Suprapubic skin (tissue), 3 donors: ENCODE measurements around the gene PHF1.

Experiments
- POLR2A ChIP-seq, 2 donors: fragments of 450-650 bp; IDR thresholded peaks; one replicate each; pipeline ENCODE4 v1.6.1; 2017; ENCODE audit warnings: antibody characterized with exemption in 2 of 2, mild to moderate bottlenecking in 2 of 2, moderate library complexity in 2 of 2
- TF ChIP-seq, protein P1 (sequence below), 2 donors: fragments of 200-600 bp in 1 of 2; fragments of 450-650 bp in 1 of 2; sonication (generic) in 1 of 2; IDR thresholded peaks; one replicate each; pipeline ENCODE4 v1.5.1; 2016 to 2019; ENCODE audit warnings: antibody characterized with exemption in 2 of 2, mild to moderate bottlenecking in 1 of 2, moderate library complexity in 1 of 2

DNA sequence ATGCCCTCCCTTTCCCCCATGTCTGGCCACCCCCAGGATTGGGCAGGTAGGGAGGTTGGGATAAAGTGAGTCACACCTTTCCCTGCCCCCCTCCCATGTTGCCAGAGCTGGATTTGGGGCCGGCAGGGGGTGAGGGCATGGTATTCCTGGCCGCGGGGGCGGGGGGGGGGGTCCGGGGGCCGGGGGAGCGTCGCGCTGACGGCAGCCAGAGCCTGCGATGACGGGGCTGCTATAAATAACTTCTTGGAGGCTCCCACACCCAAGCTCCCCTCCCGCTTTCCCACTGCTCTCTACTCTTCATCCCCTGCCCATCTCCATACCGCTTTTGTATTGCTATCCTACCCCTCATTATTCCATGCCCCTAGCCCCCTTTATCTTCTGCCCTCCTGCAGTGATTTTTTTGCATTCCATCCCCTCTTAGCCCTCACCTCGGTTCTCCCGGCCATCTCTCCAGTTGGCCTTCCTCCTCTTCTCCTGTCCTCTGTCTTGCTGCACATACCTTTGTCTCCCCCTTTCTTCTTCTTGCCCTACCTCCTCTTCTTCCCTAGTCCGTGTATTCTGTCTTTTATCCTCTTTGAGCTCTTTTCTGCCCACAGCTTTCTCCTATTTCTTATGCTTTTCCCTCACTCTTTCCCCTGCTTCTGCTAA is 22.9 kb downstream of the PHF1 start:
- TF ChIP-seq, protein P1, sequence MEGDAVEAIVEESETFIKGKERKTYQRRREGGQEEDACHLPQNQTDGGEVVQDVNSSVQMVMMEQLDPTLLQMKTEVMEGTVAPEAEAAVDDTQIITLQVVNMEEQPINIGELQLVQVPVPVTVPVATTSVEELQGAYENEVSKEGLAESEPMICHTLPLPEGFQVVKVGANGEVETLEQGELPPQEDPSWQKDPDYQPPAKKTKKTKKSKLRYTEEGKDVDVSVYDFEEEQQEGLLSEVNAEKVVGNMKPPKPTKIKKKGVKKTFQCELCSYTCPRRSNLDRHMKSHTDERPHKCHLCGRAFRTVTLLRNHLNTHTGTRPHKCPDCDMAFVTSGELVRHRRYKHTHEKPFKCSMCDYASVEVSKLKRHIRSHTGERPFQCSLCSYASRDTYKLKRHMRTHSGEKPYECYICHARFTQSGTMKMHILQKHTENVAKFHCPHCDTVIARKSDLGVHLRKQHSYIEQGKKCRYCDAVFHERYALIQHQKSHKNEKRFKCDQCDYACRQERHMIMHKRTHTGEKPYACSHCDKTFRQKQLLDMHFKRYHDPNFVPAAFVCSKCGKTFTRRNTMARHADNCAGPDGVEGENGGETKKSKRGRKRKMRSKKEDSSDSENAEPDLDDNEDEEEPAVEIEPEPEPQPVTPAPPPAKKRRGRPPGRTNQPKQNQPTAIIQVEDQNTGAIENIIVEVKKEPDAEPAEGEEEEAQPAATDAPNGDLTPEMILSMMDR (IDR thresholded peaks at IDR 0.05), result no peak
- TF ChIP-seq POLR2A (IDR thresholded peaks at IDR 0.05), result no peak
